Measurements from ENCODE around the gene OR1E2.
"Not testable (repeated sequence)": the region's sequence is repeated elsewhere in the genome, so short reads cannot be mapped to it uniquely, and the experiment has no call there.

OR1E2 gene

DNA sequence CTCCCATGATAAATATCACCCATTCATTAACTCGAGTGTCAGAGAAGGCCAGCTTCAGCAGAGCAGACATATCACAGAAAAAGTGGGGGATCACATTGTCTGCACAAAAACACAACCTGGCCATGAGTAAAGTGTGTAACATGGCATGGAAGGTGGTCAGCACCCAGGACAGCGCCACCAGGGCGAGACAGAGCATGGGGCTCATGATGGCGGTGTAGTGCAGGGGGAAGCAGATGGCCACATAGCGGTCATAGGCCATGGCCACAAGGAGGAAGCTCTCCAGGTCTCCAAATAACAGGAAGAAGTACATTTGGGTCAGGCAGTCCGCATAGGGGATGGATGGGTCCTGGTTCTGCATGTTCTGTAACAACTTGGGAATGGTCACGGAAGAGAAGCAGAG, 35.8 kb downstream of the OR1E2 start:
- DNase-seq (ENCODE audit: low read depth in 2 of 2) = not testable (repeated sequence)

DNA sequence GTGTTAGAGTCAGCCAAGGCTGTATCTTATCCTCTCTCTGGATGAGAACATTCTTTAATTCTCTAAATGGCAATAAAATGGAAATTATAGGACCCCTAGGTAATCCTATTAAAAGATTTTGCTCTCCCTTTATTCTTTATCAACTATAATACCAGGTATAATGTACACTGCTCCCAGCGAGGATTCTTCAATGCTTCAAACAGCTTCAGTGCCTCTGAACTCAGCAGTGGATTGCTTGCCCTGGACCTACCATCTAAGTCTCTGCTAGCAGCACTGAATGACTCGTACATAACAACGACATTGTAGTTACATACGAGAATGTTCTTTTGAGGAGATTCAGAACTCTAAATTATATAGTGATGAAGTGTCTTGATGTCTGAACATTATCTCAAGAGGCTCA, 43.9 kb downstream of the OR1E2 start:
- no peak for DNase-seq (ENCODE audit: low read depth in 2 of 2)

DNA sequence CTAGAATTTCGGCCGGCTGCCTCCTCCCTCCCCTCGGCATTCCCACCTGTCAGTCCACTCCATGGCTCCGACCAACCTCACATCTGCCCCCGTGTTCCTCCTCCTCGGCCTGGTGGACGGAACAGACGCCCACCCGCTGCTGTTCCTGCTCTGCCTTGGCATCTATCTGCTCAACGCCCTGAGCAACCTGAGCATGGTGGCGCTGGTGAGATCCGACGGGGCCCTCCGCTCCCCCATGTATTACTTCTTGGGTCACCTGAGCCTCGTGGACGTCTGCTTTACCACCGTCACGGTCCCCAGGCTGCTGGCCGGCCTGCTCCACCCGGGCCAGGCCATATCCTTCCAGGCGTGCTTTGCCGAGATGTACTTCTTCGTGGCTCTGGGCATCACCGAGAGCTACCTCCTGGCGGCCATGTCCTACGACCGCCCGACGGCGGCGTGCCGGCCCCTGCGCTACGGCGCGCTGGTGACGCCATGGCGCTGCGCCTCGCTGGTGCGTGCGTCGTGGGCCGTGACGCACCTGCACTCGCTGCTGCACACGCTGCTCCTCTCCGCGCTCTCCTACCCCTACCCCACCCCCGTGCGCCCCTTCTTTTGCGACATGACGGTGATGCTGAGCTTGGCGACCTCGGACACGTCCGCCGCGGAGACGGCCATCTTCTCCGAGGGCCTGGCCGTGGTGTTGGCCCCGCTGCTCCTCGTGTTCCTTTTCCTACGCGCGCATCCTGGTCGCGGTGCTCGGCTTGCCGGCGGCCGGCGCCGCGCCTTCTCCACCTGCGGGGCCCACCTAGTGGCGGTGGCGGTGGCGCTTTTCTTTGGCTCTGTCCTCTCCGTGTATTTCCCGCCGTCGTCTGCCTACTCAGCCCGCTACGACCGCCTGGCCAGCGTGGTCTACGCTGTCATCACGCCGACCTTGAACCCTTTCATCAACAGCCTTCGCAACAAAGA, 47.5 kb downstream of the OR1E2 start, which contains the start of gene OR3A2:
Gene OR3A2 (minus strand): TSS at position 440 of the 948 bp plus-strand sequence.
- DNase-seq (ENCODE audit: low read depth in 2 of 2) = no peak
